CD4-positive, alpha-beta T cell (primary cell): ENCODE measurements around the gene HIGD1A. TPM values are rescaled to one million over a fixed set of nuclear protein-coding genes. Genes with fewer than 3 reads are reported as not detected.

ENCODE experiments used
- ATAC-seq: fragments of 200-7000 bp; cut with Tn5 transposase; one replicate; pipeline ENCODE4 v1.10.0; 2022; ENCODE audit warnings: mild to moderate bottlenecking; ENCODE audit not compliant: poor library complexity
- CTCF ChIA-PET: fragments of 350-600 bp; sonication (Branson Sonifier 250); formaldehyde crosslinking; loops from one replicate; lab custom pipeline; 2021; ENCODE audit warnings: antibody characterized with exemption, inconsistent platforms; lab: Charles Lee
- POLR2A ChIA-PET: fragments of 350-600 bp; sonication (Branson Sonifier 250); formaldehyde crosslinking; loops from one replicate; lab custom pipeline; 2021; ENCODE audit warnings: antibody characterized with exemption, inconsistent platforms; lab: Charles Lee
- DNase-seq, 14 experiments: peaks; one replicate each; pipeline ENCODE4 v3.0.0-alpha.2; 2013 to 2020; ENCODE audit warnings: mixed read lengths in 2 of 14
- H3K27ac ChIP-seq, 2 donors: one replicate each; pipeline versions ENCODE4 v1.5.1 to v1.7.0; 2013; ENCODE audit warnings: low read length in 2 of 2, low read depth in 1 of 2, mild to moderate bottlenecking in 1 of 2
- H3K27me3 ChIP-seq, 2 experiments: 1 replicate in 1 of 2; 2 replicates in 1 of 2; pipeline versions ENCODE4 v1.6.1 to v1.7.0; 2013; ENCODE audit warnings: low read length in 2 of 2, control low read depth in 1 of 2, mild to moderate bottlenecking in 1 of 2, moderate library complexity in 1 of 2; ENCODE audit not compliant: insufficient read depth in 2 of 2, control insufficient read depth in 1 of 2
- H3K36me3 ChIP-seq: one replicate; pipeline ENCODE4 v1.6.1; 2013; ENCODE audit warnings: low read length, control low read depth; ENCODE audit not compliant: insufficient read depth
- H3K4me1 ChIP-seq: one replicate; pipeline ENCODE4 v1.6.1; 2013; ENCODE audit warnings: low read length, control low read depth; ENCODE audit not compliant: insufficient read depth
- H3K4me3 ChIP-seq: one replicate; pipeline ENCODE4 v1.5.1; 2013; ENCODE audit warnings: mild to moderate bottlenecking, low read length, moderate library complexity
- H3K9me3 ChIP-seq, 2 experiments: 1 replicate in 1 of 2; 2 replicates in 1 of 2; pipeline versions ENCODE4 v1.6.1 to v1.7.0; 2013; ENCODE audit warnings: low read length in 2 of 2, mild to moderate bottlenecking in 2 of 2, control low read depth in 1 of 2, moderate library complexity in 1 of 2; ENCODE audit not compliant: control insufficient read depth in 1 of 2, insufficient read depth in 1 of 2
- H3K27ac Mint-ChIP-seq: one replicate; pipeline ENCODE4 v1.8.0; 2020; ENCODE audit warnings: mixed read lengths
- H3K27me3 Mint-ChIP-seq: one replicate; pipeline ENCODE4 v1.8.0; 2021; ENCODE audit warnings: mixed read lengths
- H3K36me3 Mint-ChIP-seq: one replicate; pipeline ENCODE4 v1.8.0; 2021; ENCODE audit warnings: low read depth, mixed read lengths
- H3K4me1 Mint-ChIP-seq: one replicate; pipeline ENCODE4 v1.8.0; 2021; ENCODE audit warnings: low read depth, mixed read lengths
- H3K4me3 Mint-ChIP-seq: one replicate; pipeline ENCODE4 v1.8.0; 2020; ENCODE audit warnings: mild to moderate bottlenecking, mixed read lengths
- H3K9me3 Mint-ChIP-seq: one replicate; pipeline ENCODE4 v1.8.0; 2020; ENCODE audit warnings: mixed read lengths
- CTCF ChIP-seq: fragments of 200-600 bp; IDR thresholded peaks from one replicate; pipeline ENCODE4 v1.8.0; 2022; ENCODE audit warnings: antibody characterized with exemption, mild to moderate bottlenecking
- intact Hi-C, 2 experiments: fragments of 100-400 bp; cut with DNase I in 1 of 2; cut with micrococcal nuclease in 1 of 2; formaldehyde crosslinking; loops; one replicate each; pipeline versions ENCODE4 v1.15.1 to v1.9.0; 2023 to 2025; cut with DNase I, micrococcal nuclease
- total RNA-seq, 174 experiments: library from RNA in 2 of 174; stranded (reverse) in 2 of 174; gene quantifications; one replicate each; pipeline ENCODE4 v1.2.3 and lab custom pipeline; 2021 to 2026

Gene HIGD1A
- total RNA-seq, 2 experiments from 2014 or later: 9.3 to 11.3 TPM

- Mint-ChIP-seq H3K27ac (no peak overlapping the region), H3K4me3 (no peak overlapping the region), H3K9me3 (no peaks in the 10 kb centered on the region), H3K36me3 (peaks cover 9% of the 10 kb centered on the region), H3K27me3 (no peaks in the 10 kb centered on the region), H3K4me1 (peaks cover 6% of the 10 kb centered on the region)
- no peak overlapping the region for H3K27ac ChIP-seq
- H3K27me3 ChIP-seq: no peaks in the 10 kb centered on the region
- ChIA-PET POLR2A (interaction anchor here (1.1 kb wide), 1 partner anchor 103 kb away, joined by 3 read pairs; no protein-coding TSS in a partner anchor), CTCF (interaction anchor here (2.4 kb wide), 1 partner anchor 103 kb away, joined by 12 read pairs; no protein-coding TSS in a partner anchor)
- H3K36me3 ChIP-seq: peaks cover 8% of the 10 kb centered on the region
- no peaks in the 10 kb centered on the region for H3K4me1 ChIP-seq
- intact Hi-C loops: no loop called here
- TF ChIP-seq CTCF: no peak
- DNase-seq: no peak
- ATAC-seq: no peak
- H3K4me3 ChIP-seq: no peak overlapping the region
- H3K9me3 ChIP-seq: no peaks in the 10 kb centered on the region
Measured at GRCh38 chr3:42778644-42779043, 25.6 kb downstream of the HIGD1A start.

GRCh38 chr3:42773409-42773751 lies 30.9 kb downstream of the HIGD1A start:
- CTCF ChIA-PET: no interaction called here

GRCh38 chr3:42772670-42773408 lies 31.5 kb downstream of the HIGD1A start, which contains the start of gene CCDC13:
CCDC13 (minus strand) TSS chr3:42773253; CDS start chr3:42758345, 14,908 bp downstream.
- TF ChIP-seq CTCF: no peak
- peak within 1 kb of the TSS; percentile 91 for H3K4me3 Mint-ChIP-seq
- no peaks in the 10 kb centered on the region for H3K27me3 Mint-ChIP-seq
- H3K27ac Mint-ChIP-seq: peak within 1 kb of the TSS; percentile 43
- H3K4me1 Mint-ChIP-seq: peaks cover 13% of the 10 kb centered on the region
- Histone ChIP-seq H3K36me3 (no peaks in the 10 kb centered on the region), H3K4me3 (peak within 1 kb of the TSS; percentile 46), H3K27ac (no peak within 1 kb of the TSS), H3K27me3 (no peaks in the 10 kb centered on the region), H3K4me1 (peaks cover 6% of the 10 kb centered on the region), H3K9me3 (no peaks in the 10 kb centered on the region)
- ATAC-seq (peak; percentile 88), DNase-seq (peak; percentile 71 to 93 (median 81))
- CTCF ChIA-PET: no interaction called here
- POLR2A ChIA-PET: interaction anchor here (0.7 kb wide), 1 partner anchor 10 kb away, joined by 3 read pairs; no protein-coding TSS in a partner anchor
- intact Hi-C loops: no loop called here
- peaks cover 4% of the 10 kb centered on the region for H3K36me3 Mint-ChIP-seq
- no peaks in the 10 kb centered on the region for H3K9me3 Mint-ChIP-seq

More at GRCh38 chr3:42773409-42773751, 30.9 kb downstream of the HIGD1A start:
- DNase-seq (no peak), ATAC-seq (peak; percentile 6)
- H3K27me3 ChIP-seq: no peaks in the 10 kb centered on the region
- H3K4me1 ChIP-seq: peaks cover 6% of the 10 kb centered on the region
- H3K27me3 Mint-ChIP-seq: no peaks in the 10 kb centered on the region
- H3K27ac Mint-ChIP-seq: peak overlapping the region; percentile 43
- TF ChIP-seq CTCF: no peak
- H3K4me3 Mint-ChIP-seq: peak overlapping the region; percentile 91
- no peaks in the 10 kb centered on the region for H3K36me3 ChIP-seq
- H3K9me3 Mint-ChIP-seq: no peaks in the 10 kb centered on the region
- peak overlapping the region; percentile 46 for H3K4me3 ChIP-seq
- H3K4me1 Mint-ChIP-seq: peaks cover 13% of the 10 kb centered on the region
- intact Hi-C loops: no loop called here
- no peak overlapping the region for H3K27ac ChIP-seq
- no peaks in the 10 kb centered on the region for H3K9me3 ChIP-seq
- H3K36me3 Mint-ChIP-seq: peaks cover 4% of the 10 kb centered on the region
- POLR2A ChIA-PET: no interaction called here
